HG03139 (cell line): ENCODE results near the gene XPO5.
"Not testable (repeated sequence)": the region's sequence is repeated elsewhere in the genome, so short reads cannot be mapped to it uniquely, and the experiment has no call there.

ENCODE experiments used
- ATAC-seq: cut with Tn5 transposase; IDR thresholded peaks from one replicate; pipeline ENCODE4 v1.9.1; 2021; ENCODE audit not compliant: unreplicated experiment

XPO5 gene

GRCh38 chr6:43498291-43498690, 77.5 kb downstream of the XPO5 start:
- not testable (repeated sequence) for ATAC-seq

GRCh38 chr6:43497689-43498088, 78.1 kb downstream of the XPO5 start:
- no peak for ATAC-seq

- no peak for ATAC-seq
Measured at GRCh38 chr6:43497129-43497396, 78.8 kb downstream of the XPO5 start.

- ATAC-seq, result no peak
Measured at GRCh38 chr6:43496370-43497128, 79.3 kb downstream of the XPO5 start.

- no peak for ATAC-seq
Measured at GRCh38 chr6:43495409-43495941, 80.4 kb downstream of the XPO5 start.

GRCh38 chr6:43494766-43495165, 81.1 kb downstream of the XPO5 start:
- no peak for ATAC-seq

GRCh38 chr6:43494321-43494720, 81.5 kb downstream of the XPO5 start:
- no peak for ATAC-seq

GRCh38 chr6:43493833-43494232, 82.0 kb downstream of the XPO5 start:
- ATAC-seq, result no peak

- ATAC-seq, result no peak
Measured at GRCh38 chr6:43493230-43493629, 82.6 kb downstream of the XPO5 start.

- no peak for ATAC-seq
Measured at GRCh38 chr6:43492673-43493072, 83.2 kb downstream of the XPO5 start.

- ATAC-seq, result no peak
Measured at GRCh38 chr6:43491750-43492661, 83.8 kb downstream of the XPO5 start.

GRCh38 chr6:43490523-43490939, 85.3 kb downstream of the XPO5 start:
- no peak for ATAC-seq

GRCh38 chr6:43489277-43490072, 86.4 kb downstream of the XPO5 start:
- no peak for ATAC-seq

- ATAC-seq, result no peak
Measured at GRCh38 chr6:43488667-43489276, 87.1 kb downstream of the XPO5 start.

- ATAC-seq, result no peak
Measured at GRCh38 chr6:43481591-43482236, 94.1 kb downstream of the XPO5 start.

GRCh38 chr6:43481075-43481474, 94.8 kb downstream of the XPO5 start:
- ATAC-seq, result no peak

GRCh38 chr6:43478008-43478372, 97.8 kb downstream of the XPO5 start:
- ATAC-seq, result peak; percentile 3

GRCh38 chr6:43477235-43478007, 98.4 kb downstream of the XPO5 start, which contains the start of gene TJAP1:
TSS of gene TJAP1 (plus strand) at chr6:43477570. CDS start at chr6:43499002, 21,432 bp downstream.
- ATAC-seq, result peak; percentile 97

GRCh38 chr6:43476746-43477145, 99.1 kb downstream of the XPO5 start:
- no peak for ATAC-seq
